ENCODE data around the gene TRIM2. TPM values are rescaled to one million over a fixed set of nuclear protein-coding genes. Genes with fewer than 3 reads are reported as not detected.
"Not testable (repeated sequence)": the region's sequence is repeated elsewhere in the genome, so short reads cannot be mapped to it uniquely, and the experiment has no call there.

Gene TRIM2
- 119 TPM for total RNA-seq
- polyA plus RNA-seq, result 15.1 TPM

DNA sequence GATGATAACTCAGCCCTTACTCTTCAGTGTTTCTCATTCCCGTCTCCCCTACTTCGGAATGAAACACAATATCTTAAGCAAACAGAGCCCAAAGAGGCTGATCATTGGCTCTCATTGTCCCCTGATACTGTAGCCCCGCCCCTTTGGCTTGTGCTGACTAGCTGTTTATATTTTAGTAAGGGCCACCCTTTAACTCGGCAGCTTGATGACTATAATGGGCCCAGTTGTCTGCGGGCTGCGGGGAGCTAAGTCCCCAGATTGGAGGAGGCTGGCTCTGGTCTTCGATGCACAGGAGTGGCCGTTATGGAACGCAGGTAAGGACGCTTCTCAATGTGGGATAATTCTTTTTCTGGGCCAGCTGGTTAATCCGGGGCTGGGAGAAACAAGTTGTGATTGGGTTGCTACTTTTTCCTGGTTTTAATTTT is at the start of gene TRIM2:
TSS of gene TRIM2 (plus strand) at position 197 of the 425 bp plus-strand sequence. CDS start at position 285, 88 bp downstream.
- Histone ChIP-seq H3K4me3 (ENCODE audit: low read depth, low read length) (no peak within 1 kb of the TSS), H3K27ac (ENCODE audit: low read depth) (no peak within 1 kb of the TSS), H3K36me3 (ENCODE audit: insufficient read depth) (no peaks in the 10 kb centered on the region), H3K4me1 (ENCODE audit: insufficient read depth) (no peaks in the 10 kb centered on the region)
- WGBS, result 17% methylated on average over 11 of the region's 11 CpGs
- DNase-seq (ENCODE audit: extremely low spot score), result no peak

DNA sequence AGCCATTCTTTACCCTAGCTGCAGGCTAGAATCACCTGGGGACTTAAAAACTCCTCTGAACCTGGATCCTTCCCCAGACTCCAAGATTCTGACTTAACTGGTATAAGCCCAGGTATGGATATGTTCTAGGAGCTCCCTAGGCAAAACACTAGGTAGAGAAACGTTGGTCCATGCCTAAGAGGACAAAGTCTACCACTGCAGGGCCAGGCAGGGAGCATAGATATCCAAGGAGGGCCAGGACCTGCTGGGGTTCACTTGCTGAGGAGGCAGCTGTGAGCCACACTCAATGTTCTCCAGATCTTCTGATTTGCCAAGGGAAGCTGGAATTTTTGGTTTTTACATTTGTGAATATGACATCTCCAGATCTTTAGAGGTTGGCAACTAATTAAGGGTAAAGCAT is 48.6 kb upstream of the TRIM2 start:
- no peak for DNase-seq (ENCODE audit: extremely low spot score)
- H3K36me3 ChIP-seq (ENCODE audit: insufficient read depth), result no peaks in the 10 kb centered on the region
- 74% methylated on average over 1 of the region's 1 CpG for WGBS
- H3K27ac ChIP-seq (ENCODE audit: low read depth), result no peak overlapping the region
- H3K4me3 ChIP-seq (ENCODE audit: low read depth, low read length), result no peak overlapping the region
- H3K4me1 ChIP-seq (ENCODE audit: insufficient read depth), result no peaks in the 10 kb centered on the region

DNA sequence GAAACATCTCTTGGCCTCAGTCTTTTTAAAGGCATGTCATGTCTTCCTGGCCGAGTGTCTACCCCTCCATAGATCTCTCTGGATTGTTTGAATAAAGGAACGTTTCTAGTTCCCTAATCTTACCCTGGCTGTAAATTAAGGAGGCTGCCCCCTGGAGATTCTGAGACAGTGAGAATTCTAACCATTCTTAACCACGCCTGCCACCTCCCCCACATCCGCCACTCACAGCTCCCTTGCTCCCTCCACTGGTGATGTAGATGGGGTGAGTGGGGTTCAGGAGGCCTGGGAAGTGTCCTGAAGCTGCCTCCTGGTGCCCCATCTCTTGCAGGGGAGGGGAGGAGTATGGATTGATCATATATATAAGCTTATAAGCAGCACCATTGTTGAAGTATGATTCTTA is 48.0 kb upstream of the TRIM2 start:
- Histone ChIP-seq H3K4me1 (ENCODE audit: insufficient read depth) (no peaks in the 10 kb centered on the region), H3K4me3 (ENCODE audit: low read depth, low read length) (no peak overlapping the region), H3K36me3 (ENCODE audit: insufficient read depth) (no peaks in the 10 kb centered on the region), H3K27ac (ENCODE audit: low read depth) (no peak overlapping the region)
- DNase-seq (ENCODE audit: extremely low spot score), result no peak
- 77% methylated on average over 4 of the region's 4 CpGs for WGBS

DNA sequence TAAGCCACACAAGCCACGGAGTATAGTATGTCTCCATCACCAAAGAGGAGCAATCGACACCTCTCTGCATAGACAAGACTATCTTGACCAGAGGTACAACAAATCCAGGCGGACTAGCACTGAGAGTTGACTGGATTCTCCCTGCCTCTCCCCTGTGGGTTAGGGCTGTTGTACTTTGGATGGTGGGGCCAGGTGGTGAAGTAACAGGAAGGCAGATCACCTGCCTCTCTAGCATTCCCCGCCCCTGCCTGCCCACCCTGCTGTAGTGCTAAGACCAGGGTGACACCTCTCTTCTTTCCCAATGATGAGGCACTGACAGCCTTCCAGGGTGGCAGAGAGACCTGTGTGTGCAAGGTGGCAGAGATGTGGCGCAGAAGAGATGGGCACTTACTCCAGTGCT is 47.5 kb upstream of the TRIM2 start:
- Histone ChIP-seq H3K4me1 (ENCODE audit: insufficient read depth) (no peaks in the 10 kb centered on the region), H3K27ac (ENCODE audit: low read depth) (no peak overlapping the region), H3K36me3 (ENCODE audit: insufficient read depth) (no peaks in the 10 kb centered on the region), H3K4me3 (ENCODE audit: low read depth, low read length) (no peak overlapping the region)
- 85% methylated on average over 5 of the region's 5 CpGs for WGBS
- no peak for DNase-seq (ENCODE audit: extremely low spot score)

DNA sequence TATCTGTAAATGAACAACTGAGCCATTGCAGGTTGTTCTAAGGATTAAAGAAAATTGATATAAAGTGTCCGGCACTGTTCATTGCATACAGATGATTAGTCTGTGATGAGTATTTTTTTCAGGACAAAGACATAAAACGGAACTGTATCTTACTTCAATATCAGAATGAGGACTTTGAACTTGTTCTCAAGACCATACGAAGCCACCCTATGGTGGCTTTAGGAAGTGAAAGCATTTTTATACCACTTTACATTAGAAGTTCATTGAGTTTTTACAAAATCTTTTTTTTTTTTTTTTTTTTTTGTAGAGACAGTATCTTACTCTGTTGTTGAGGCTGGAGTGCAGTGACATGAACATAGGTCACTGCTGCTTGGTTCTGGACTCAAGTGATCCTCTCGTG is 45.2 kb upstream of the TRIM2 start:
- Histone ChIP-seq H3K36me3 (ENCODE audit: insufficient read depth) (no peaks in the 10 kb centered on the region), H3K27ac (ENCODE audit: low read depth) (no peak overlapping the region), H3K4me3 (ENCODE audit: low read depth, low read length) (no peak overlapping the region), H3K4me1 (ENCODE audit: insufficient read depth) (no peaks in the 10 kb centered on the region)
- no peak for DNase-seq (ENCODE audit: extremely low spot score)
- WGBS, result 92% methylated on average over 4 of the region's 4 CpGs

DNA sequence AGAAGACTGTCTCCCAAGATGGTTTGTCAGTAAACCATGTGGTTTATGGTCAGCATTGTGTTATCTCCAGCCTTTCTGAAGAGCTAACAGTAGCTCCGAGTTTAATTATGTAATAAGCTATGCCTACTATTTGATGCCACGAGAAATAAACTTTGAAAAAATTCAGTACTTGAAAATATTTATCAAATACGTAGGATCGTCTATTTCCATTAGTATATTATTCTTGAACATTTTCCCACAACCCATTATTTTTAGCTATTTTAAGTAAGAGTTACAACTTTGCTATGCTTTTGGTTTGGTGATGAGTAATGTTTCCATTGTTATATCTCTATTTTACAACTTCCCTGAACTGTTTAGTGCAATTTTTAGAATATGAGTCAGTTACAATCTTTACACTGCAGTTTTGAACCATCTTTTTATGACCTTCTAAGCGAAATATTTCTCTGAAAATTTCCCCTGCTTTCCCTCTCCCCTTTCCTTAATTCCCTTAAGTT is 44.5 kb upstream of the TRIM2 start:
- no peak overlapping the region for H3K4me3 ChIP-seq (ENCODE audit: low read depth, low read length)
- no peak for DNase-seq (ENCODE audit: extremely low spot score)
- 49% methylated on average over 5 of the region's 5 CpGs for WGBS
- H3K36me3 ChIP-seq (ENCODE audit: insufficient read depth), result no peaks in the 10 kb centered on the region
- no peaks in the 10 kb centered on the region for H3K4me1 ChIP-seq (ENCODE audit: insufficient read depth)
- no peak overlapping the region for H3K27ac ChIP-seq (ENCODE audit: low read depth)

DNA sequence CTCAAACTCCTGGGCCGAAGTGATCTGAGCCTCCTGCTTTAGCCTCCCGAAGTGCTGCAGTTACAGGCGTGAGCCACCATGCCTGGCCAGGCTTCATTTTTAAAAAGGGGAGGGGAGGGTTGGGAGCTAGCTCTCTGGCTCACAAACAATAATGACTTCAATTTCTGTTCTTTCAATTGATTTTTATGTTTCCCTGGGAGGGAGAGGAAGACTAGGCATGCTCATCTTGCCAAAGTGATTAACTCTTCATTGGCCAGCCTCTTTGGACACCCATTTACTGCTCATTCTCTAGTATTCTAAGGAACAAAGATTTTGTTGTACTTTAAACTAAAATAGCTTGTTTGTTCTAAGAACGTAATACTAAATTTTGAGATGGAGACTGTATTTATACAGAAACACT is 43.4 kb upstream of the TRIM2 start:
- H3K36me3 ChIP-seq (ENCODE audit: insufficient read depth), result no peaks in the 10 kb centered on the region
- H3K4me3 ChIP-seq (ENCODE audit: low read depth, low read length), result no peak overlapping the region
- H3K27ac ChIP-seq (ENCODE audit: low read depth), result no peak overlapping the region
- no peak for DNase-seq (ENCODE audit: extremely low spot score)
- H3K4me1 ChIP-seq (ENCODE audit: insufficient read depth), result no peaks in the 10 kb centered on the region
- 77% methylated on average over 4 of the region's 4 CpGs for WGBS

DNA sequence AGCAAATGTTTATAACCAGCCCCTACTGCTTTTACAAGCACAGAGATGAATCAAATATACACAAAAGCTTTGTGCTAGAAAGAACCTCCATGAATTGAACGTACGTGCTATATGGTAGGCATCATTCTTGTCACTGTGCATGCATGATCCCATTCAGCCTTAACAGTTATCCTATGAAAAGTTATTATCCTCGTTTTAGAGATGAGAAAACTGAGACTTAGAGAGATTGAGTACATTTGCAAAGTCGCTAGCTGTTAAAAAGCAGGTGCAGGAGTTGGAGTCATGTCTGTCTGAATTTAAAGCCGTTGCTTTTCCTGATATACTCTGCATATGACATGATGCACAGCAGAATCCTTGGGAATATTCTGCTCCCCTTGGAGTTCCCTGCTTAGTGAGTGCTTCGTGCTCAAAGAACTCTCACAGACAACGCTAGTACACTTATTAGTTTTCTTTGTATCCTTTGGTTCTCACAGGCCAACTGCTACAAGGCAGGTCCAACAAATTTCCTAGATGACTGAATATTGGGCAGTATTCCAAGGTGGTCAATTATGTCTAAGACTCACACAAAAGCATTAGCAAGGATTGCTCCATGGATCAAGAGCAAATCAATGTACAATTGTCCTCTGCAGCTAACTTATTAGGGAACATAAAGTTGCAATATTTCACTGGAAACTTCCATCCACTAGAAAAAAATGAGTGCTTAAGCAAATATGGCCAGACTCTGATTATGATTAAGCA is 42.8 kb upstream of the TRIM2 start:
- Histone ChIP-seq H3K27ac (ENCODE audit: low read depth) (no peak overlapping the region), H3K4me3 (ENCODE audit: low read depth, low read length) (no peak overlapping the region), H3K36me3 (ENCODE audit: insufficient read depth) (no peaks in the 10 kb centered on the region), H3K4me1 (ENCODE audit: insufficient read depth) (no peaks in the 10 kb centered on the region)
- 68% methylated on average over 7 of the region's 7 CpGs for WGBS
- no peak for DNase-seq (ENCODE audit: extremely low spot score)

DNA sequence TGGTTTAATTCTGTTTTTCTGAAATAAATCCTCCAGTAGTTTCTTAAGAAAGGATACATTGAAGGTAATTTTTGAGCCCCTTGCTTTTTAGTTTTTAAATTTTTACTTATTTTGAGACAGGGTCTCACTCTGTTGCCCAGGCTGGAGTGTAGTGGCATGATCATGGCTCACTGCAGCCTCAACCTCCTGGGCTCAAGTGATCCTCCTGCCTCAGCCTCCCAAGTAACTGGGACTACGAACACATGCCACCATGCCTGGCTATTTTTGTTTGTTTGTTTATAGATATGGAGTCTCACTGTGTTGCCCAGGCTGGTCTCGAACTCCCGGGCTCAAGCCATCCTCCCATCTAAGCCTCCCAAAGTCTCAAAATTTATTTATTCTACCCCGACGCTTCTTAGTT is 39.0 kb upstream of the TRIM2 start:
- not testable (repeated sequence) for H3K27ac ChIP-seq (ENCODE audit: low read depth); H3K36me3 ChIP-seq (ENCODE audit: insufficient read depth); DNase-seq (ENCODE audit: extremely low spot score); H3K4me1 ChIP-seq (ENCODE audit: insufficient read depth); H3K4me3 ChIP-seq (ENCODE audit: low read depth, low read length)
- WGBS, result 88% methylated on average over 5 of the region's 5 CpGs

DNA sequence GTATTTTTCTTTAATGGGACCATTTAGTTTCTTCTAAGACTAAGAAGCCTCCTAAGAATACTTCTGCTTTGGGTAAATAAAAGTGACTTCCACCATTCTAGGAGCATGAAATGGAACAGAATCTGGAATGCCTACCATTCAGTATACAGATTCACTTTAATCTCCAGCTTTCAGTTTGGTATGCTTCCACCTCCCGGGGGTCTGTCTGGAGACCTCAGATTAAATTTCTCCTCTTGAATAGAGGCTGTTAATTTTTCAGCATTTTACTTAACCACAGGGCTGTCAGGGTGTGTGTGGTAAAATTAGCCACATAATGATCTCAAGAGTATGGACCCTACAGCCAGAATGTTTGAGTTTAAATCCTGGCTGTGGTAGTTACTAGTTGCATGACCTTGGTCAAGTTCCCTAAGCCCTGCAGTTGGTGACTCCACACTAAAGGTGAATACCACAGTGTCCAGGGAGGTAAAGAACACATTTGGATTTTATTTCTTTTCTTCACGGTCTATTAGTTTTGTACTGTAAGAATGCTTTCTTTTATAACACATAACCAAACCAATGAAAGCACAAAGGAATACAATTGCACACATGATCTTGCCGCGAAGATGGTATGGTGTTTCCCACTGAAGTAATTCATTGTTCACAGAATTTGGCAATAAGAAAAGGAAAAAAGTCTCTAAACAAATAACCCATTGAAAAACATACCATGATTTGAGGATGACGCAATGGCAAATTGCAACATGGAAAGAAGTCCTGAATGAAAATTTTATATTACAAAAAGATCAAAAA is 37.3 kb upstream of the TRIM2 start:
- no peak for DNase-seq (ENCODE audit: extremely low spot score)
- Histone ChIP-seq H3K36me3 (ENCODE audit: insufficient read depth) (no peaks in the 10 kb centered on the region), H3K4me3 (ENCODE audit: low read depth, low read length) (no peak overlapping the region), H3K27ac (ENCODE audit: low read depth) (no peak overlapping the region), H3K4me1 (ENCODE audit: insufficient read depth) (no peaks in the 10 kb centered on the region)
- 79% methylated on average over 5 of the region's 5 CpGs for WGBS

DNA sequence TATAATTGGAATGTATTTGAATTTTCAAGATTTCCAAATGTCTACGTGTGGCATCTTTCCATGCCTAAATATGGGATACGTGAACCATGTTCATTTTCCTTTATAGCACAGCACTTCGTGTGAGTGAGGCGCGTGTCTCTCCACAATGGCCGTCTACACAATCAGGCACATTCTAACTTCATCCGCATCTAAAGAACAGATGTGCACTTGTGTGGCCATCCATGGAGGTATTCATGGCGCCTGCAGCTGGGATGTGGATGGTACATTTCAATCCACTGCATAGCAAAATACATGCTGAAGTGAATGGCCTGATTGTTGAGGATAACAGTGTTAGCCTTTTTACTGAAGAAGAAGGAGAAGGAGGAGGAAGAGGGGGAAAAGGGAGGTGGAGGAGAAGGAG is 34.5 kb upstream of the TRIM2 start:
- Histone ChIP-seq H3K4me1 (ENCODE audit: insufficient read depth) (no peaks in the 10 kb centered on the region), H3K27ac (ENCODE audit: low read depth) (no peak overlapping the region), H3K36me3 (ENCODE audit: insufficient read depth) (no peaks in the 10 kb centered on the region), H3K4me3 (ENCODE audit: low read depth, low read length) (no peak overlapping the region)
- no peak for DNase-seq (ENCODE audit: extremely low spot score)
- 77% methylated on average over 8 of the region's 8 CpGs for WGBS

DNA sequence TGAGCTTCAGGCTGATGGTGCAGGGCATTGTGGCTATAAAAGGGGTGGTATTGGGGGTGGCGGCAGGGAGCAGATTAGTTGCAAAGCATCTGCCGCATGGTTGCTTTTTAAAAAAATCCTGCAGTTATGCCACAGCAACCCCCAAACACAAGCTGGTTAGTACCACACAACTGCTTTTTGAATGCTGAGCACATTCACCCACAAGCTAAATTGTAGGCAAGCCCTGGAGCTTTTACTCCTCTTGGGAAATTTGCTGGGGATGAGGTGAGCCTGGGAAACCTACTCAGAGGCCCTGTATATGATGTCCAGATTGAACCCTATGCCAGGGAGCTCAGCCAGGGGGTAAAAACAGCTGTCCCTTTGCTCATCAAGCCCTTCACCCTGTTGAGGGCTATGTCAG is 33.8 kb upstream of the TRIM2 start:
- Histone ChIP-seq H3K36me3 (ENCODE audit: insufficient read depth) (no peaks in the 10 kb centered on the region), H3K27ac (ENCODE audit: low read depth) (no peak overlapping the region), H3K4me1 (ENCODE audit: insufficient read depth) (no peaks in the 10 kb centered on the region), H3K4me3 (ENCODE audit: low read depth, low read length) (no peak overlapping the region)
- no peak for DNase-seq (ENCODE audit: extremely low spot score)
- 96% methylated on average over 2 of the region's 2 CpGs for WGBS

DNA sequence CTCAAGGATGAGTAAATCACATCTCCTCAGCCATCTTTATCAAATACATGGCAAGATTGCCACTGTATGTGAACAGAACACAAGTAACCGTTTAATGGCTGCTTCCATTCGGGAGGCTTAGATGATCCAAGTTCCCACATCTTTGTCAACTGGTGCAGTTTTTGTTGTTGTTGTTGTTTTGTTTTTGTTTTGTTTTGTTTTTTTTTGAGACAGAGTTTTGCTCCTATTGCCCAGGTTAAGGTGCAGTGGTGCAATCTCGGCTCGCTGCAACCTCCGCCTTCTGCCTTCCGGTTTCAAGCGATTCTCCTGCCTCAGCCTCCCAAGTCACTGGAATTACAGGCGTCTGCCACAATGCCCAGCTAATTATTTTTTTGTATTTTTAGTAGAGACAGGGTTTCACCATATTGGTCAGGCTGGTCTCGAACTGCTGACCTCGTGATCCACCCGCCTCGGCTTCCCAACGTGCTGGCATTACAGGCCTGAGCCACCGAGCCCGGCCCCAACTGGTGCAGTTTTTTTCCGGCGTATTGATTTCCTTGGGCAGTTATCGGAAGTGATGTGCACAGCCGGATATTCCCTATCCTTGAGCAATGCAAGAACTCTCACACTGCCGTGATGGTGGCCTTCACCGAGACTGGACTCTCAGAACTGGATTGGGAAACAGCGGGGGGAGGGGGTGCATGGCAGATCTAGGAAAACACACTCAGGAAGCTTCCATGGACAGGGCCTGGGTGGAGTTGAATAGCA is 29.2 kb upstream of the TRIM2 start:
- no peak overlapping the region for H3K27ac ChIP-seq (ENCODE audit: low read depth)
- H3K4me1 ChIP-seq (ENCODE audit: insufficient read depth), result no peaks in the 10 kb centered on the region
- H3K4me3 ChIP-seq (ENCODE audit: low read depth, low read length), result no peak overlapping the region
- 96% methylated on average over 22 of the region's 22 CpGs for WGBS
- no peaks in the 10 kb centered on the region for H3K36me3 ChIP-seq (ENCODE audit: insufficient read depth)
- DNase-seq (ENCODE audit: extremely low spot score), result no peak
